AG08395 (cell line): ENCODE data around the gene APLP2.

Source experiments
- DNase-seq: peaks from one replicate; pipeline ENCODE4 v3.0.0; 2012; ENCODE audit warnings: mixed read lengths, low spot score

The APLP2 gene

DNA sequence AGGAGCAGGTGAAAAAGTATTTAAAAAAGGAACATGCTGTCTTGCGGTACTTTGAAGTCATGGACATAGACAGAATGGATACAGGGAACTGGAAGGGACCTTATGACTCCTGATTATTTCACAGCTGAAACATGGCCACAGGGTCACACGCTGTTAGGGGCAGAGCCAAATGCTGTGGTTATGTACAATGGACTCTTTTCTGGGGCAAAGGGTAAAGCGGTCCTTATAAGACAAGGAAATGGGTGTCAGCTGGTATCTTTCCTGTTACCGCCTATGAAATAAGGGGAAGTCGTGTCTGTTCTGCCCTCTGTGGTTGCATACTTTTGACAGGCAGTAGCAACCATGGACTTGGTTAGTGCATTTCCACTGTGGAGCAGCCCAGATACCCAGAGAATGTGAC is 77.1 kb downstream of the APLP2 start:
- no peak for DNase-seq

DNA sequence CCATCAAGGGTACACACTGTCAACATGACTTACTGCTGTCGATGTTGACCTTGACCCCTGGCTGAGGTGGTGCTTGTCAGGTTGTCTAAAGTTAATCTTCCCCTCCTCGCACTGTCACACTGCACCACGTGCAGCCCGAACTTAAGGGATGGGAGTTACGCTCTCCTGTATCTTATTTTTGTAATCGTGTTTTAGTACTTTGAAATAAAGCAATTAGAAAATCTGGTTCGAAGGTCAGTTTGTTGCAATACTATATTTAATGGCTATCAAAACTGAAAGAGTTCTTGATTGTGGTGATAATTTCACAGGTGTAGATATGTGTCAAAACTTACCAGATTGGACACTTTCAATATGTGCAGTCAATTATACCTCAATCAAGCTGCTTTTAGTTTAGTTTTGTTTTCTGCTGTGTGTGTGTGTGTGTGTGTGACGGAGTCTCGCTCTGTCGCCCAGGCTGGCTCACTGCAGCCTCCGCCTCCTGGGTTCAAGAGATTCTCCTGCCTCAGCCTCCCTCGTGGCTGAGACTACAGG is 79.2 kb downstream of the APLP2 start:
- no peak for DNase-seq

DNA sequence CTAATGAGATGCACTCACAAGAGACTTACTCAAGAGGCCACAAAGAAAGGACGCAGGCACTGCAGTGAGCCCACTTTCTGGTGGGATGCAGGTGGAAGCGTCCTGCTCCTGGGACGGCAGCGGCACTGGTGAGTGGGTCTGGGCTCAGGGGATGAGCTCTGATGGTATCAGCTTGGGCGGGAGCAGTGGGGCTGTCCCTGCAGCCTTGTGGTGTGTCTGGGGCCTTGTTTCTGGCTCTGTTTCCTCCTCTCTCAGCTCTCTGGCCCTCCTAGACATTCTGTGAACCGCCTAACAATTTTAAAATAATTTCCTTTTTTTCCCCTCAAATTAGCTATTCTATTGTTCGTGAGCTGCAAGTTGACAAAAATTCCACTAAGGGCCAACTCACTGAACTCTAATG is 81.1 kb downstream of the APLP2 start:
- no peak for DNase-seq

DNA sequence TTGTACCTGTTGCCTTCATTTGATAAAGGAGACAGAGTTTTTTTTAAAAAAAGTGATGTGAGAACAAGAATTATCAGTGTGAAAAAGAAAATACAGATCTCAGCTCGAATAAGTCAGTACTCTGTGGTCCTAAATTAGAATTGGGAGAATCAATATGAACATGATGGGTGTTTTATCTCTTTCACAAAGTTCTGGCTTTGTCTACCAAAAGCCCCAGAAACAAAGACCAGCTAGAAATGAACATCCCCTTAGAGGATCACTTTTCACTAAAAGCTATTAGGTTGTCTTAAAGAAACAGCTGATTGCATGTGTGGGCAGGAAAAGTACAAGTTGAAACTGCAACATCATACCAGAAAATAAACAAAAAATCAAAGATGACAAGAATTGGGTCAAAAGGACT is 81.5 kb downstream of the APLP2 start:
- DNase-seq = no peak

DNA sequence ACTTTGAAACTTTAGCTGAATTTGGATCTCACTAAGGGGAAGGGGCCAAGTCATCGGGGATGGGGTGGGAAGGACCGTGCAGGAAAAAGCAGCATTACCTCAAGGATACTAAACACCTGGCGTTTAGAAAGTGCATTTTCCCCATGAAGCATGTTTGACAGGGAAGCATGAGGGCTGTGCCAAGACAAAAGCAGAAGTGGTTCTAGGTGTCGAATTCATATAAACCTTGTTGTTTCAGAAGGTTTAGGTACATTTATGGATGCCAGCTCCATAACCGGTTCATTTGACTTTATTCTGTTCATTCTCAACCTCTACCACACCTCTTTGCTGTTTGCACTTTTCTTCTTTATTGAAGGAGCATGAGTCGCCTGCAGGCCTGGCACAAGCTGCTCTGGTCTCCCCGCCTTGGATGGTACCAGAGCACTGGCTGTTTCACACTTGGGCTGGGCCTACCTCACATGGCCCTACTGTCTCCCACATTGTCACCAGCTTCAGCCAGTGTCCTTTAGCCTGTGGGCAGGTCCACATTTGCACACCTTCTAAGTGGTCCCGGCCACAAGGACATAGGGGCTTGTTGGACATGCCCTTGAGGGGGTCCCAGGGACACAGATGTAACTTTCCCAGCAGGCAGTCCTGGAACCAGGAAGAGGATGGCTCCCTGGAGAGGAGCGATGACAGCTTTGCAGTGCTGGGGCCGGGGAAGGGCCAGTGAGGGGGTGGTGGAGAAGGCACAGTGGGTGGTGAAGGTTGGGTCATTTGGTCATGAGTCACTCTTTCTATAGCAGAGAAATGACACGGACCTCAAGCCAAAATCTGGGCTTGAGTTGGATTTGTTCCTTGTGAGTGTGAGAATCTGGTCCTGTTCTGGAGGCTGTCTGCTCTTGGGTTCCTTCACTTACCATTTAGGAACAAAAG is 86.7 kb downstream of the APLP2 start:
- DNase-seq = peak; percentile 82

DNA sequence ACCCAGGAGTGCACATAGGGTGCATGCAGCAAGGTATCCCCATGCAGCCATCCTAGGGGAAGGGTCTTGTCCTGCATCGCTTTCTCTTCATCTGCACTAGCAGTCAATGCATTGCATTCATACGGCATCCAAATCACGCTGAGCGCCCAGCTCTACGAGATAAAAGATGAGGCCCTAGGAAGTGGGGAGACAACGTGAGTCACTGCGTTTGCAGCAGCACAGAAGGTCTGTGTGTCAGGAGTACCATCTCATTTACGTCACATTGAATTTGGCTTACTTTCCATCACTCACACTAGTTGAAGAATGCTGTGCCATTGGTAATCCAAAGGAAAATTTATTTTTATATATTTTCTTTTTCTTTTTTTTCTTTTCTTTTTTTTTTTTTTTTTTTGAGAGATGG is 87.4 kb downstream of the APLP2 start:
- no peak for DNase-seq

DNA sequence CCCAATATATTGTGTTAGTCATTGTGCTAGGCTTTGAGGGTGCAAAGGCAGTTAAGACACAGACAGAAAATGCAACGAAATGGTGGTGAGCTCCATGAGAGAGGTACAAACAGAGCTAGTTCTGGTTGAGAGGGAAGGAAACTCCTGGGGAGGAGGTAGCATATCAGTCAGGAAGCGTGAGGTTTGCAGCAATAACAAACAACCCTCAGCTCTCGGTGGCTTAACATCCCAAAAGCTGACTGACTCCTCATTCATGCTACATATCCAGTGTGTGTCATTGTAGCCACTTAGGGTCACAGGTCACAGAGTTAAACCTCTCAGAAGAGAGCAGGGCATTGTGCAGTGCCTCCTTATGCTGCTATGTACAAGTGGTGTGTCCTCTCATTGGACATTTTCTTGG is 88.1 kb downstream of the APLP2 start:
- no peak for DNase-seq

DNA sequence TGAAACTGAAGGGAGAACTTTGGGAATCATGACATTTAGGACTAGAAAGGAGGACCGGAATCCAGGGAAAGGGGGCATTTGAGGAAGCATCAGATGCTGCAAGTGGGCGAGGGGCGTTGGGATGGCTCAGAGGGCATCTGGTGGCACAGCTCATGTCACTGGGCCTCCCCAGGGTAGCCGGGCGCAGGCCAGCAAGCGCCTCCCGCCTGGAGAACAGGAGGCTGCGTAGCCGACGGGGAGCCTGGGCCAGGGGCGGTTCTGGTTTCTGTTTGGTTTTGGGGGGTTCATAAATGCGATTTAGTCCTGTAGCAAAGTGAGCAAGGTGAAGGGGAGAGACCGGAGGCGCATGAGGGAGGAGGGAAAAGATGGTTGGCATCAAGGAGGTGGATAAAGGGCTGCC is 89.4 kb downstream of the APLP2 start:
- DNase-seq = no peak

DNA sequence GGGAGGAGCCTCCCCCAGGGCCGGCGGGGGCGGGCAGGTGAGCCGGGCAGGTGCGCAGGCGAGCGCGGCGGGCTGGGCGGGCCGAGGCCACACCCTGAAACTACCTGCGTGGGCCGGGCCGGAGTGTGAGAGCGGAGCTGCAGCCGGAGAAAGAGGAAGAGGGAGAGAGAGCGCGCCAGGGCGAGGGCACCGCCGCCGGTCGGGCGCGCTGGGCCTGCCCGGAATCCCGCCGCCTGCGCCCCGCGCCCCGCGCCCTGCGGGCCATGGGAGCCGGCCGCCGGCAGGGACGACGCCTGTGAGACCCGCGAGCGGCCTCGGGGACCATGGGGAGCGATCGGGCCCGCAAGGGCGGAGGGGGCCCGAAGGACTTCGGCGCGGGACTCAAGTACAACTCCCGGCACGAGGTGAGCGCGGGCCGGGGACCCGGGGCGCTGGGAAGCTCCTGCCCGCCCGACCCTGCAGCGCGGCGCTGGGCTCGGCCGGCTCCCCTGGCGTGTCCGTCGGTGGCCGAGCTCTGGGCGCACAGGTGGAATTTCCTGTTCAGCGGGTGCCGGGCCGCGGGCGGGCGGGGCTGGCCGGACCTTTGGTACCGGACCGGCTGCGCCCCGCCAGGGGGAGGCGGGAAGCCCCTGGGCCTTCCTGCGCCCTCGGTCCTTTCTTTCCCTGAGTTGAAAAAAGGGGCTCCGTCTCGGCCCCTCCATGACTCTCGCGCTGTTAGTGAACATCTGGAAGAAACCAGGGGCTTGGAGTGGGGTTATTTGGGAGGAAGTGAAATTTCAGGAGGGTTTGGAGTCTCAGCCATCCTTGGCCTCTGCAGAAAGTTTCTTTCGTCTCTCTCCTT is 90.2 kb downstream of the APLP2 start, which contains the start of gene ST14:
Gene ST14 (plus strand): TSS at position 126 of the 841 bp plus-strand sequence. CDS start 198 bp downstream, at position 324.
- no peak for DNase-seq

DNA sequence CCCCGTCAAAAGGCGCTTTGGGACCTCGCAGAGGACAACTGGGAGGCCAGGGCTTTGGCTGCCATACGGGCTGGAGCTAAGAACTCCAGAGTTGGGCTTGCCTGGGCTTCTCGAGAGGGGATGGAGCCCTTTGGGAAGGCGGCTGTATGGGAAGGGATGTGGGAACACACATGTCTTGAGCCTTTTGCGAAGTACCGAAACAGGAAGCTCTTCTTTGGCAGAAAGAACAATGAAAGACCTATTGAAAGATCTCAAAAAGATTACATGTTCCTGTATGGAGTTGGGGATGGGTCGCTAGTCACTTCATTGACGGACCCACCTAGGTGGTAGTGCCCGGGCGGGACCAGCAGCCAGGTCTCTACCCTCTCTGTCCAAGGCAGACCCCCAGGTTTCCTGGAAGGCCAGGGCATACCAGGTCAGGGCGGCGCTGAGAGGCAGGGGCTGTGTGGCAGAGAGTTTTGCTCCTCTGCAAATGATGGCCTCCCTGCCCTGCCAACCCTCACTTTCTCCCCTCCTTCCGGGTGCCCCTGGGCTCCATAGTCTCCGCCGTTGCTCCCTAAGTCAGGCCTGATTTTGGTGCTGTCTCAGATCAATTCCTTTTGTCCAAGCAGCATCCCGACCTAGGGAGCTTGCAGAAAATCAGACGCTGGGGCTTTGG is 90.9 kb downstream of the APLP2 start:
- no peak for DNase-seq

DNA sequence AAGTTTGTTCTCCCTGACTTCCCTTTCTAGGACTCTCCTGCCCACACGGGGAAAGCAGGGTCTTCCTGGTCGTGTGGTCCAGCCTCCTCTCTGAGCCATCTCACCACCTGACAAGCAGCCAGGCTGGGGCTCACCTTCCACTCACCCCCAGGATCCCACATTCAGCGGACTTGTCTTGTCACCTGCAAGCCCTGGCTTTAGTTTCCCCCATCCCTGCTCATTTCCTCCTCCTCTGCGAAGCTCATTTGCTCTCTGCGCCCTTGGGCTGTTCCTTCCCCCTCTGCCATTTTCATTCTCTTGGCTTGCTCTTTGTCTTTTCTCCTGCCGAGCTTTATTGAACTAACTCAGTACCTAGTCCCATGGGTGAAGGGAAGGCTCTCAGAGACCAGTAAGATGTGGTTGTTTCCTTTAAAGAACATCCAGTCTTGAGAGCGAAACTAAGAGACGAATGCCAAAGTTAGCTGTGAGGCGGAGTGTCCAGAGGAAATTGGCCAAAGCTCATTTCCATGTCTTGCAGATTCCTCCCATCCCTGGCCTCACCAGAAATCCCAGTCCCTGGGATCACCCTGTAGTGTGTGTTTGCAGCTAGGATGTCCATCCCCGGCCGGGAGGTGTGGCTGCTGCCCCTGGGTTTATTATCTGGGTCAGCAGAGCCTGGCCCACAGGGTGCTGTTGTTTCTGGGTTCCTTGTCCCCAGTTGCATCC is 91.9 kb downstream of the APLP2 start:
- DNase-seq = no peak

DNA sequence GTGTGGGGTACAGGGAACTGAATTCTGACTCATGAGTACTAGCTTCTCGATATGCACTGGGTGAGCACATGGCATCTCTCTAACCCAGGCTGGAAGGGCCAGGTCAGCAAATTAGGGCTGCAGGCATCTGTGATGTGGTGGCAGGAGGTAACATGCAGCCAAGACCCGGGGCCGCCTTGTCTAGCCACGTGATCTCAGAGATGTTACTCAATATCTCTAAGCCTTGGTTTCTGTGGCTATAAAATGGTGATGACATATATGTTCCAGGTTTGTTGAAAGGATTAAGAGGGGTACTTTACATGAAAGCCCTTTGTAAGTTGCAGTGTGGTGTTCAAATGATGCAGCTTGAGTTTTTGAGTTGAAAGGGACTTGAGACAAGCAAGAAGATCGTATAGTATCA is 93.0 kb downstream of the APLP2 start:
- DNase-seq = peak; percentile 17

DNA sequence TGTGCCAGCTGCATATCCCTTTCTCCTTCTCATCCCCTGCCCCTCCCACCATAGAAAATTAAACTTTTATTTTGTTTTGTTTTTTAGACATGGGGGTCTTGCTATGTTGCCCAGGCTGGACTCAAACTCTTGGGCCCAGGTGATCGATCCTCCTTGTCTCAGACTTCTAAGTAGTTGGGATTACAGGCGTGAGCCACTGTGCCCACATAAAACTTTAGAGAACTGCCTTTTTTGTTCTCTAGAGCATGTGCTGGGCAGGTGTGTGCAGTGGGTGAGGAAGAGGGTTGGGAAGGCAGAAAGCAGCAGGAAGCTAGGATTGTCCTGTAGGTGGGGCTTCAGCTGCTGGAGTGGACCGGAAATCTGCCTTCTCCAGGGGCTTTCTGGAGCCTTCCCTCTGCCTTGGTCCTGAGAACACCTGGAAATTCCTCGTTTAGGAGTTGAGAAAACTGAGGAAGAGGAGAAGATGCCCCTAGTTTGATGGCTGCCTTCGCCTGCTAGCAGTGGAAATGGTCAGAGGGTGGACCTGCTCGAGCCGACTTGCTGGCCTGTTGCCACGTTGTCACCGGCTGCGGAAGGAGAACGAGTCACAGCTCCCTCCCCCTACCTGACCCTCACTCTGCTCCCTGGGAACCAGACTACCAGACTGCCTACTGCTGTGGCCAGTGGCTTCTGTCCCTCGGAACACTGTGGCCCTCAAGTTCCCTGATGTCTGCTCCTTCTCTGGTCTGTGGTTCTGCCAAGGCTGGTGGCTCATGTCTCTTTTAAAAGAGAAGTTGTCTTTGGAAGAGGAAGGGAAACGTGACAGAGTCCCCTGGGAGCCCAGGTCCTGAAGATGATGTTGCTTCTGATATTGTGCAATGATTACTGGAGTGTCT is 93.9 kb downstream of the APLP2 start:
- DNase-seq = no peak

DNA sequence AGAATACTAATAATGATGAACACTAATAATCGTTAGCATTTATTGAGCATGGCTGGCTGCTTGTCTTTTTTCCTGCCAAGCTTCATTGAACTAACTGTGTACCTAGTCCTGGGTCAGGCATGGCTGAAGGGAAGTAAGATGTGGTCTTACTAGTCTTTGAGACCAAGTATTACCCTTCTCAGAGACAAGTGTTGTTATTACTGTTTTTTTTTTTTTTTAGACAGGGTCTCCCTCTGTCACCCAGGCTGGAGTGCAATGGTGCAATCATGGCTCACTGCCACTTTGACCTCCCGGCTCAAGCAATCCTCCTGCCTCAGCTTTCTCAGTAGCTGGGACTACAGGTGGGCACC is 94.5 kb downstream of the APLP2 start:
- no peak for DNase-seq

DNA sequence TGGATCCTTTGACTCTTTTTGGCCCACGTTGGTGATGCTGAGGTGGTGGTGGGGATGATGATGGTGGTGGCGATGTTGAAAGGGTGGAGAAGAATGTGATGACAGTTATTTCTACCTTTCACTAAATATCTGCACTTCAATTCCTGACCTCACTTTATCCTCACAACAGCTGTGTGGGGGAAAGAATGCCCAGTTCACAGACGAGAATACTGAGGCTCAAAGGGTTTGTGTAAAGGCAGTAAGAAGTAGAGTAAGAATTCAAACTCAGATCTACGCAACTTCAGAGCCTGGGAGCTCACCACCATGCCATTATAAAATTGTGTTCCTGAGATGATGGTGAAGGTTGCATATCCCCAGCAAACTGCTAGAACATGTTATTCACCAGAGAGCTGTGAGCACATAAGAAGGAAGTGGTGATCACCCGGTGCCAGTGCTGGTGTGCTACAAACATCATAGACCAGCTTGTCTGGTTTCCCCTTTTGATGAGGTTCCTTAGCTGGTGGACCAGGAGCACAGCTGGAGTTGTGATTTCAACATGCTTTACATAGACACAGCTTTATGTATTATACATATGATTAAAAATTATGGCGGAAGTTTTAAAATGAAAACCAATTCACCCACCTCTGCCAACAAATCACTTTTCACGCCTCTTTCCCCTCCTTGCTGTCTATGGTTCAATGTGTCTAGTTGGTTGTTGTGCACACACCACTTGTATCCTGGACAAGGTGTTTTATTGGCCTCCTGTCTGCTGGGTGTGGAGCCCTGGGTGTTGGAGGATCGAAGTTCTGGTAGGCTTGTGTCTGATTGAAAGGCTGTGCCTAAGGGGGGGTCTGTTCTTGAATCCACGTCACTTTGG is 96.1 kb downstream of the APLP2 start:
- no peak for DNase-seq

DNA sequence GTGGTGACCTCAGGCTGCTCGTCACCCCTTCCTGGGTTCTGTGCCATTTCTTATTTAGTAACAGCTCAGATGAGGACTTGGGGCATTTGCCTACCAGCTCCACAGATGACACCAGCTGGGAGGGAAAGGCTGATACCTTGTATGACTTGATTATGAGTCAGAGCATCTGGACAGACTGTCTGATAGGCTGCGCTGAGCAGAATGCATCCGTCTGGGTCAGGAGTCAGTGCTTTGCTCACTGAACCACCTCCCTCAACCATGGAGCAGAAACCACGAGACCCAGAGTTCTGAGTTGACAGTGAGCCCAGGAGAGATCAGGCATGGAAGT is 96.7 kb downstream of the APLP2 start:
- DNase-seq = peak; percentile 98

DNA sequence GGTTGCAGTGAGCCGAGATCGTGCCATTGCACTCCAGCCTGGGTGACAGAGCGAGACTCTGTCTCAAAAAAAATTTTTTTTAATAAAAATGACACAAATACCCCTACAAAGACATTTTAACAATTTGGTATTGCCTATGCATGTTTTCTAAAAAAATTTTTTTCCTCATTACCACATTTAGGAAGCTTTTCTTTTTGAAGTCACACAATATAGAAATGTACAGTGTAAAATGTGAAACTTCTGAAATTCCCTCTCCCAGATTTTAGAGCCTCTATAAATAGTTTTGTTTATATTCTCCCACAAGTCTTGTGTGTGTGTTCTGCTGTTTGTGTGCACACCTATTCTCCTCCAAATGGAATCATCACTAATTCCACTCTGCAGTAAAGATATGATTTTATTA is 97.5 kb downstream of the APLP2 start:
- no peak for DNase-seq

DNA sequence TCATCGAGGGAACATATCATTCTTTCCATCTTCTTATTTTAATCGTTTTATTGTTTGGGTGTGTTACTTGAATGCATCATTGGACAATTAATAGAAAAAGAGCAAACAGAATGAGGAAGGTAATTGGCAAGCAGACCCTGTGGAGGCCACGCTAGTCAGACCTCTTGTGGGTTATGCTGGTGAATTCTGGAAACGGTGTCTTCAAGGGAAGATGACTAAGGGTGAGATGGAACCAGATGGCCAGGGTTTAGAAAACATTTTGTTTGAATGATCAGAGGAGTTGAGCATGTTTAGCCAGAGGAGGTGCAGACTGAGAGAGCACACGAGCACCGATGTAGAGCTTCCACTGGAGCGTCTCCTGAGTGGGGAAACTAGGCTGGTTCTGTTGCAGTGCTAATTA is 98.4 kb downstream of the APLP2 start:
- peak; percentile 35 for DNase-seq

DNA sequence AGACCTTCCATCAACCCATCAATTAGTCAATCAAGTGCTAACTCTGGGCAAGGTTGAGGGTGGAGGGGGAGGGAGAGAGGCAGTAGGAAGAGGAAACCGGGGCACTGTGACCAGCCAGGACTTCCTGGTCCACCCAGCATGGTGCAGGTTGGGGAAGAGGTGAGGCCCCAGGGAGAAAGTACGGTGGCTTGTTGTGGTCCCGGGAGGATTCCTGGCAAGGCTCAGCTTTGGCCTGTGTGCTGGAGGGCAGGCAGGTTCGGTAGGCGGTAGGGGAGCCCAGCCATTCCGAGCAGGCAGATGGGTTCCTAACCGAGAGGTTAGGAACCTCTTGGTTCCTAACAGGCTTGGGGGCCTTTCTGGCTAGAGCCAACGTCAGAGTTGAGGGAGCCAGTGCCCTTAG is 100.7 kb downstream of the APLP2 start:
- no peak for DNase-seq

DNA sequence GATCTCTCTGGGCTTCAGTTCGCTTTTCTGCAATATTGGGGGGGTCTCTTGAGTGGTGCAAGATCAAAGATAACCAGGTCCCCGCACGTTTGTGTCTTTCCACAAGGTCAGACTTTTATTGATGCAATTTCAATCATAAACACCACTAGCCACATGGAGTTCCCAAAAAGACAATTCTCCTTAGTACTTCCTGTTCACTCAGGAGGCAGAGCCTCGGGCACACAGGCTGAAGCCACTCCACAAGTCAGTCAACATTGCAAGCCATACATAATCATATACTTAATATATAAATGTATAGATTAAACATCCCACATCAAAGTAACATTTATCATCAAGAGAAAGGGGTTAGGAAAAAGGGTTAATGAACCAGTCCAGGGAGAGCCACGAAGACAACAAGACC is 101.8 kb downstream of the APLP2 start:
- no peak for DNase-seq
